GM15510 (cell line): Measurements from ENCODE around the gene FUT3.

ENCODE experiments used
- POLR2A ChIP-seq: IDR thresholded peaks from 3 replicates; pipeline ENCODE4 v1.6.1; 2011; ENCODE audit warnings: borderline replicate concordance; ENCODE audit not compliant: insufficient read length; ENCODE audit errors: extremely low read depth

FUT3 gene

DNA sequence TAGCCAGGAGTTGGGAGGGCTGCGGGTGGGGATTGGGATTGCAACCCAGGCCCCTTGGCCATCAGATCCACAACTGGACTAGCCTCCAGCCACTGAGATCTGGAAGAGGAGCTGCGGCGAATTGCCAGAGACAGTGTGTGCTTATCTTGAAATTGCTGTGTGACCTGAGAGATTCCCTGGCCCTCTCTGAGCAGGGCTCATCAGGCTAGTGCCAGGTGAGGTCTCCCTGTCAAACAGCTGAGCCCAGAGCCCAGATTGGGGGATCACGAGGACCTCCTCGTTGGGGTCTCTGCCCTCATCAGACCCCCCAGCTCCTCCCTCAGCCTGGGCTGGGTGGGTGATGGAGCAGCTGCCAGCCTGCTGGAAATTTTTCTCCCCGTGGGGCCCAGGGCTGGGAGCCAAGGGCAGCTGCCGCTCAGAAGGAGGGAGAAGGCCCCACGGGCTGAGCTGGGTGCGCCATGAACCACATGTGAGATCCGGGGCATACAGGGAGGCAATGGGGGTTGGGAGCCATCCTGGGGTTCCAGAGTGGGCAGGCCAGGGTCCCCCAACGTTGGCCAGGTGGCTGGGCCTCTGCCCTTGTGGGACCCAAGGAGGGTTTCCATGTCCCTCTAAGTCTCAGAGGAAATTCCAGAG, 11.9 kb upstream of the FUT3 start:
- no peak for TF ChIP-seq POLR2A

DNA sequence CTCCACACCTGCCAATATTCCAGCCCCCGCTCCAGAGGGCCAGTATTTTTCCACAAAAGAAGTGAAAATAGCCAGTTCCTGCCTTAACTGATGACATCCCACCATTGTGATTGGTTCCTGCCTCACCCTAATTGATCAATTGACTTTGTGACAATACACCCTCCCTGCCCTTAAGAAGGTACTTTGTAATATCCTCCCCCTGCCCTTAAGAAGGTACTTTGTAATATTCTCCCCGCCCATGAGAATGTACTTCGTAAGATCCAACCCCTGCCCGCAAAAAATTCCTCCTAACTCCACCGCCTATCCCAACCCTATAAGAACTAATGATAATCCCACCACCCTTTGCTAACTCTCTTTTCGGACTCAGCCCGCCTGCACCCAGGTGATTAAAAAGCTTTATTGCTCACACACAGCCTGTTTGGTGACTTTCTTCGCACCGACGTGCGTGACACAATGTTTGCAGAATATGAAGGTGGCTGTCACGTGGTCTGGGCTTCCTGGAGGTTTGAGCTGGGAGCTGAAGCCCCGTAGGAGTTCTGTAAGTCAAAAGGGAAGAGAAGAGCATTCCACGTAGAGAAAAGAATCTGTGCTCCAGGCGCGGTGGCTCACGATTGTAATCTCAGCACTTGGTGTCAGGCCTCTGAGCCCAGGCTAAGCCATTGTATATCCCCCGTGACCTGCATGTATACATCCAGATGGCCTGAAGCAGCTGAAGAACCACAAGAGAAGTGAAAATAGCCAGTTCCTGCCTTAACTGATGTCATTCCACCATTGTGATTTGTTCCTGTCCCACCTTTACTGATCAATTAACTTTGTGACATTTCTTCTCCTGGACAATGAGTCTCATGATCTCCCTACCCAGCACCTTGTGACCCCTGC, 6.2 kb upstream of the FUT3 start:
- TF ChIP-seq POLR2A, result no peak

DNA sequence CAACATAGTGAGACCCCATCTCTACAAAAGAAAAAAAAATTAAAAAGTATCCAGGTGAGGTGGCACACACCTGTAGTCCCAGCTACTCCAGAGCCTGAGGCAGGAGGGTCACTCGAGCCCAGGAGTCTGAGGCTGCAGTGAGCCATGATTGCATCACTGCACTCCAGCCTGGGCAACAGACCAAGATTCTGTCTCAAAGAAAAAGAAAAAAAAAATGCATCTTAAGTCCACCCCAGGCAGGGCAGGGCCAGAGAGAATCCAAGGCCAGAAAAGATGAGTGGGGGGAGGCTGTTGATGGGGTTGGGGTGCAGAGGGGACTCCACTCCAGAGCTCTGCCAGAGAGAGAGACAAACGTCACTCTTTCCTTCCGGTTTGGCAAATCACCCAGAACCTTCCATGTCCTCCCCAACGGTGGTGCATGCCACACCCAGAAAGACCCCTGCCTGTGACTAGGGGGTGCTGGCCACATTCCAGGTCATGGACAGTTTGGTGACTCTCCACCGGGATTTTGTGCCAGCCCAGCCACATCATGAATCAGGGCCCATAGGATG, 431 bp downstream of the FUT3 start:
- TF ChIP-seq POLR2A, result no peak

- no peak for TF ChIP-seq POLR2A
These were observed 1.1 kb downstream of the FUT3 start for GRCh38 chr19:5850189-5850588.

- TF ChIP-seq POLR2A, result no peak
These were observed 6.5 kb downstream of the FUT3 start for GRCh38 chr19:5844456-5845433.

GRCh38 chr19:5843295-5843927, 7.8 kb downstream of the FUT3 start:
- TF ChIP-seq POLR2A, result no peak

DNA sequence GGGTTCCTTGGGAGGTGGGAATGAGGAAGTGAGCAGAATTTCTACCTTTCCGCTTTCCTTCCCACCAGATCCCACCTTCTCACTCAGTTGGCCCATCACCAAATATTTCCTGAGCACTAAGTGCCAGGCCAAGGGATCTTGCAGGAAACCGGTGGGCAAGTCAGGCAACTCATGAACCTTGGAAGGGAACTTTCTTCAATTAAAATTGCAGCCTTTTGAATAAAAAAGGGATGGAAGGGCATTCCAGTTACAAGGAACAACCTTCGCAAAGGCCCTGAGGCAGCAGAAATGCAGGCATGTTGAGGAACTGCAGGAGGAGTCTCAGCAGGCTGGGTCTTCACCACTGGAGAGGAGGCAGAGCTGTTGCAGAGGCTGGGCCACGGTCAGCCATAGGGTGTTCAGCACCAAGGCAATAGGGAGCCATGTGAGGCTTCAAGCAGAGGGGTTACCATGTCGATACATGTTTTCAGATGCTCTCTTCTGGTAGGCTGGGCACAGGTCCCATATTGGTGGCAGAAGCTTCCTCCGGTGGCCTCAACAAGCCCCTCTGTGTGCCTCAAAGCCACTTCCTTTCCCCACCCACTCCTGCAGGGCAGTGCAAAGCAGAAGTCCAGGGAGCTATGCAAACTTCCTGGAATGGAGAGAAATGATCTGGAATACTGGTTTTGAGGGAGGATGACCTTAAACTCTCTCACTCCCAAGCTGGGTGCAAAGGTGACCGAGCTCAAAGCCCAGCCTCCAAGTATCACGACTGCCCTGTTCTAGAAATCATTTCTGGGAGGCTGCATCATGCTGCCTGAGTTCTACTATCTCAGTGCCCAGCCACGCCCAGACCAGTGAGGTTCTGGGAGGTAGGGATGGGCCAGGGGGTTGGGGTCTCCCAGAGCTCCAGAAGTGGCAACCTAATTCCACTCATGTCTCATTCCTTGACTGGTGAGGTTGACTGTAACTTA, 11.9 kb downstream of the FUT3 start, which contains the start of gene FUT6:
FUT6 (minus strand) TSS at position 638 of the 953 bp plus-strand sequence. CDS start 7,135 bp downstream, outside the sequence.
- TF ChIP-seq POLR2A, result no peak

- no peak for TF ChIP-seq POLR2A
These were observed 12.7 kb downstream of the FUT3 start for GRCh38 chr19:5838353-5839064.

DNA sequence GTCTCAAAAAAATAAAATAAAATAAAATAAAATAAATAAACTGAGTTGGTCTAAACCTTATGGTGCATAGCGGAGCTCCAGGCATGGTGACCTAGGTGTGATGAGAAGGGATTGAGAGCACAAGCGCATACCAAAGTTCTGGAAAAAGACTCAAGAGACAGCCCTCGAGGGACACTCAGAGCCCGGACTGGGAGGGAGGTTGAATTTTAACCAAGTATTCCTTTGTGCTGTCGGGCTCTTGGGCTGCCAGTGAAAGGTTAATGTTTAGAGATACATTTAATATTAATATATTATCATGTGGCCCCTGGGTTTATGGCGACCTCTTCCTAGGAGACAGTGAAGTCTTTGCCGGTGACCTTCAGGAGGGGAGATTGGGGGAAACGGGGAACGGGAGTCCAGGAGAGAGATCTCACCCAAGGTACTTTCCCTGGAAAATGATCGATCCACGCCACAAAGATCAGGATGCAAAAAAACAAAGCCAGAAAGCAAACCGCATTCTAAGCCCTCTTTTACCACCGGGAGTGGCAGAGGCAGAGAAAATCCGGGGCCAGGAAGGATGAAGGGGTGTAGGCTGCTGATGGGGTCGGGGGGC, 13.4 kb downstream of the FUT3 start:
- TF ChIP-seq POLR2A, result no peak

DNA sequence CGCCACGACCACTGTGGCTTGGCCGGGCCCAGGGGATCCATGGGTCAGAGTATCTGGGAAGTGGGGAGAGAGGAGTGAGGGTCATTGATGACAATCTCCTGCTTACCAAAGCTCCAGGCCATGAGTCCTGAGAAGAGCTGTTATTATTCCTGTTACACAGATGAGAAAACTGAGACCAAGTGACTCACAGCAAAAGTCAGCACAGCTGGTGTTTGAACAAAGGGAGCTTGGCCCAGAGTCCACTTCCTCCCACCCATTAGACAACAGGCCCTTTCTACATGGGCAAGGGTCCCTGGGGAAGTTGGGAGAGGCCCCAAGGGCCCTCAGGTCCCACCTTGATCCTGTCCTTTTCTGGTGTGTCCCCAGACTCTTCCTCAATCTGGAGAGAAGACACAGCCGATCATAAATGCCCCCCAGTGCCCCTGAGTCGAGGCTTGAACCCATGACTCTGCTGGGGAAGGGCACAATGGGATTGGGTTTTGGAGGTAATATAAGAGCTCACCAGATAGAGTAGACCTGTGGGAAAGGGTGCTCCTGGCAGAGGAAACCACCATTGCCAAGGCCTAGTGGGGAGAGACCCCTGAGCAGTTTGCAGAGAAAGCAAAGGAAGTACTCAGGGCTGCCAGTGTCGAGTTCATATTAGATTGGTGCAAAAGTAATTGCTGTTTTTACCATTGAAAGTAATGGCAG, 18.6 kb downstream of the FUT3 start:
- TF ChIP-seq POLR2A, result no peak

DNA sequence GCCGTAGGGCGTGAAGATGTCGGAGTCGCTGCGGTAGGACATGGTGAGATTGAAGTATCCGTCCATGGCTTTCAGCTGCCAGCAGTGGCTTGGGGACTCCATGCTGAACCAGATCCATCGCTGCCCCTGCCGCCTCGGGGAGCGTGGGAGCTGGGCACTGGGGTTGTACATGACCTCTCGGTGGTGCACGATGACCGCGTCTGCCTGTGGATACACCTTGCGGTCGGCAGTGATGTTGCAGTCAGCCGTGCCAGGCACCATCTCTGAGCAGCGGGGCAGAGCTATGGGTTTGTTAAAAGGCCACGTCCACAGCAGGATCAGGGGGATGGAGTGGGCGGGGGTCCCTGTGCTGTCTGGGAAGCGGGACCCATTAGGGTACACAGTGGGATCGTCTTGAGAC, 19.2 kb downstream of the FUT3 start:
- TF ChIP-seq POLR2A, result no peak
